ENCODE results near the gene SSU72. TPM values are rescaled to one million over a fixed set of nuclear protein-coding genes. Genes with fewer than 3 reads are reported as not detected.

Gene SSU72
- total RNA-seq, 1 donor from 2014 or later, result 117 TPM

DNA sequence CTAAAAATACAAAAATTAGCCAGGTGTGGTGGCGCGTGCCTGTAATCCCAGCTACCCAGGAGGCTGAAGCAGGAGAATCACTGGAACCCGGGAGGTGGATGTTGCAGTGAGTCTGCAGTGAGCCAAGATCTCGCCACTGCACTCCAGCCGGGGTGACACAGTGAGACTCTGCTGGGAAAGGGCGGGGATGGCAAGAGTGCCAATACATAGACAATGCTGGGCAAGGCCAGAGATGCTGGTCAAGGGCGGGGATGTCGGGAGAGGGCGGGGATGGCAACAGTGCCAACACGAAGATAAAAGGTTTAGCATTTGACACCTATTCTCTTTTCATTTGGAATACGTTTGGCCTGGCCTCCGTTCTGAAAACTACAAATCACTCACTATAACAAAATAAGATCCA lies 11.0 kb downstream of the SSU72 start:
- TF ChIP-seq, protein P1, sequence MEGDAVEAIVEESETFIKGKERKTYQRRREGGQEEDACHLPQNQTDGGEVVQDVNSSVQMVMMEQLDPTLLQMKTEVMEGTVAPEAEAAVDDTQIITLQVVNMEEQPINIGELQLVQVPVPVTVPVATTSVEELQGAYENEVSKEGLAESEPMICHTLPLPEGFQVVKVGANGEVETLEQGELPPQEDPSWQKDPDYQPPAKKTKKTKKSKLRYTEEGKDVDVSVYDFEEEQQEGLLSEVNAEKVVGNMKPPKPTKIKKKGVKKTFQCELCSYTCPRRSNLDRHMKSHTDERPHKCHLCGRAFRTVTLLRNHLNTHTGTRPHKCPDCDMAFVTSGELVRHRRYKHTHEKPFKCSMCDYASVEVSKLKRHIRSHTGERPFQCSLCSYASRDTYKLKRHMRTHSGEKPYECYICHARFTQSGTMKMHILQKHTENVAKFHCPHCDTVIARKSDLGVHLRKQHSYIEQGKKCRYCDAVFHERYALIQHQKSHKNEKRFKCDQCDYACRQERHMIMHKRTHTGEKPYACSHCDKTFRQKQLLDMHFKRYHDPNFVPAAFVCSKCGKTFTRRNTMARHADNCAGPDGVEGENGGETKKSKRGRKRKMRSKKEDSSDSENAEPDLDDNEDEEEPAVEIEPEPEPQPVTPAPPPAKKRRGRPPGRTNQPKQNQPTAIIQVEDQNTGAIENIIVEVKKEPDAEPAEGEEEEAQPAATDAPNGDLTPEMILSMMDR (IDR thresholded peaks at IDR 0.05), result no peak
- DNase-seq (ENCODE audit: extremely low spot score, unreplicated experiment), result no peak
- Mint-ChIP-seq H3K36me3 (ENCODE audit: unreplicated experiment) (peaks cover 31% of the 10 kb centered on the region), H3K4me3 (ENCODE audit: unreplicated experiment) (no peak overlapping the region), H3K27ac (ENCODE audit: unreplicated experiment) (no peak overlapping the region), H3K27me3 (ENCODE audit: unreplicated experiment) (no peaks in the 10 kb centered on the region), H3K4me1 (ENCODE audit: unreplicated experiment) (peaks cover 12% of the 10 kb centered on the region), H3K9me3 (ENCODE audit: unreplicated experiment) (no peaks in the 10 kb centered on the region)

DNA sequence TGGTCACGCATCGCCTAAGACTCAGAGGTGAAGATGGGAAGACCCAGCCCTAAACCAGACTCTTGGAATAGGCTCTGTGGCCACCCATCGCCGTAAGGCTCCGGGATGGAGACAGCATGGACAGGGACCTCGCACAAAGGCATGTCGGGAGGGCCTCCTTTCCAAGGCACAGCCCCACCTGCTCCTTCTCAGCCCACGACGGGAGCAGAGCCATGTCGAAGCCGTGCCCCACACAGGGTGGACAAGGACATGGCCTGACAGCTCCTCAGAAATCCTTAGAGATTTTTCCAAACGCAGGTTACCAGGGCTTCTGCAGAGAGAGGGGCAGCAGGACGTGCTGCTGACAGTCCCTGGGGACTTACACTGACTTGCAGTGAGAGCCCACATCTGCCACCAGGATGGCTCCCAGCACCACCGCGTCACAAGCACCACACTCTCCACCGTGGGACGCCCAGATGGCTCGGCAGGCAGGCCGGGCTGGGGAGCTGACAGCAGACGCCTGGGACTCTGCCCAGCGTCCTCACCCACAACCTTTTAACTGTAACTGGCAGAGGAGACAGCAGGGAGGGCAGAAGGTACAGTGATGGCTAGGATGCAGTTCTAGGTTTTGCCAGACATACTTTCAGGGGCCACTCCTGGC lies 12.0 kb downstream of the SSU72 start:
- DNase-seq (ENCODE audit: extremely low spot score, unreplicated experiment), result no peak
- peaks cover 31% of the 10 kb centered on the region for H3K36me3 Mint-ChIP-seq (ENCODE audit: unreplicated experiment)
- no peak overlapping the region for H3K4me3 Mint-ChIP-seq (ENCODE audit: unreplicated experiment)
- H3K27me3 Mint-ChIP-seq (ENCODE audit: unreplicated experiment), result no peaks in the 10 kb centered on the region
- no peaks in the 10 kb centered on the region for H3K9me3 Mint-ChIP-seq (ENCODE audit: unreplicated experiment)
- TF ChIP-seq, protein P1 (IDR thresholded peaks at IDR 0.05), result no peak
- H3K4me1 Mint-ChIP-seq (ENCODE audit: unreplicated experiment), result peaks cover 12% of the 10 kb centered on the region
- H3K27ac Mint-ChIP-seq (ENCODE audit: unreplicated experiment), result no peak overlapping the region

DNA sequence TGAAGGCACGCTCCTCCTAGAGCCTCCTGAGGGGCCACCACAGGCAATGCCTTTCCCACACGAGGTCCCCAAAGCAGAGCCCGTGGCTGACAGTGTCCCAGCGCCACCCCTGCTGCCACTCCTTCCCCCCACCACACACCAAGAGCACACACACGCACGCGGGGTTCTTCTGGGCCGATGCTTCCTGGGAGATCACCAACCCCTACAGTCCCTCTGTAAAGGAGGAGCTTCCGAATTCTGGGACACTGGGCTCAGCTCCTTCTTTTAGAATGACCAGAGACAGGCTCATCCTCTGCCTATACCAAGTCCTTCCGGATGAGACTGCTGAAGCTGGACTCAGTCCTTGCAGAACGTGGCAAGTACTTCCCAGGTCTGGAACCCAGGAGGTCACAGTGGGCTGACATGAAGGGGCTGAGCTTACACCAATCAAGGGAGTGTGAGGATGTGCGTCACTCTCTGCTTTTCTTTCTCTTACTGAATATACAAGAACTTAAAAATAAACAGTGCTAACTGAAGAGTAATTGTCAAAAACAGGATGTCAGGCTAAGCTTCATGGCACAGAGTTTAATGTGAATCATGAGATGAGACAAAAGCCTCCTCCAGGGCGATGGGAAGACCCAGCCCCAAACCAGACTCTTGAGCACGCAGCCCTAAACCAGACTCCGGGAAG lies 12.7 kb downstream of the SSU72 start:
- Mint-ChIP-seq H3K9me3 (ENCODE audit: unreplicated experiment) (no peaks in the 10 kb centered on the region), H3K4me1 (ENCODE audit: unreplicated experiment) (peaks cover 5% of the 10 kb centered on the region), H3K36me3 (ENCODE audit: unreplicated experiment) (peaks cover 31% of the 10 kb centered on the region), H3K27me3 (ENCODE audit: unreplicated experiment) (no peaks in the 10 kb centered on the region), H3K4me3 (ENCODE audit: unreplicated experiment) (no peak overlapping the region), H3K27ac (ENCODE audit: unreplicated experiment) (no peak overlapping the region)
- DNase-seq (ENCODE audit: extremely low spot score, unreplicated experiment), result no peak
- TF ChIP-seq, protein P1 (IDR thresholded peaks at IDR 0.05), result no peak

DNA sequence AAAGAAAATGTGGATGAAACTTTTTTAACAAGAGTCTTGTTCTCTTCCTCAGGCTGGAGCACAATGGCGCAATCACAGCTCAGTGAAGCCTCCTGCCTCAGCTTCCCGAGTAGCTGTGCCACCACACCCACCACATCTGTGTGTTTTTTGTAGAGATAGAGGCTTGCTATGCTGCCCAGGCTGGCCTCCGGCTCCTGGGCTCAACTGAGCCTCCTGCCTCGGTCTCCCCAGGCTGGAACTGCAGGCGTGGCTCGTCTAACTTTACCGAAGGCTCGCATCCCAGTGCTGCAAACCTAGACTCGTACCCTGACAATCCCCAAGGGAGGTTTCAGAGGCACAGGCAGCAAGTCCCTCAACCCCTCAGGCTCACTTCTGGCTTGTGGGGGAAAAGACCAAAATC lies 14.5 kb downstream of the SSU72 start:
- H3K9me3 Mint-ChIP-seq (ENCODE audit: unreplicated experiment), result no peaks in the 10 kb centered on the region
- TF ChIP-seq, protein P1 (IDR thresholded peaks at IDR 0.05), result no peak
- H3K27ac Mint-ChIP-seq (ENCODE audit: unreplicated experiment), result no peak overlapping the region
- H3K4me3 Mint-ChIP-seq (ENCODE audit: unreplicated experiment), result no peak overlapping the region
- peaks cover 28% of the 10 kb centered on the region for H3K36me3 Mint-ChIP-seq (ENCODE audit: unreplicated experiment)
- H3K27me3 Mint-ChIP-seq (ENCODE audit: unreplicated experiment), result no peaks in the 10 kb centered on the region
- no peak for DNase-seq (ENCODE audit: extremely low spot score, unreplicated experiment)
- peaks cover 7% of the 10 kb centered on the region for H3K4me1 Mint-ChIP-seq (ENCODE audit: unreplicated experiment)

DNA sequence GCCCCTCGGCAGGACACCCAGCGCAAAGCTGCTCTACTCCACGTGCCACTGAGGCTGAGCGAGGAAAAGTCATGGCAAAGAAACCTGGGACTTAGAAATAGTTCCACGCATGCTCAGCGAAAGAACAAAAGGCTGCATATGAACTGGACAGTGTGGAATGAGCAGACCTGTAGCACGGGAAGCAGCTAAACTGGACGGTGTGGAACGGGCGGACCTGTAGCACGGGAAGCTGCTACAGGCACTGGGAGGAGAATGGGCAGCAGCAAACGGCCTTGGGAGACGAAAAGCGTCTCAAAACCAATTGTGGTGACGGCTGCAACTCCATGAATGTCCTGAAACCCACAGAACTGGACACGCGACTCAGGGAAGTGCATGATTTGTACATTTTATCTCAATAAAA lies 15.6 kb downstream of the SSU72 start:
- peaks cover 18% of the 10 kb centered on the region for H3K36me3 Mint-ChIP-seq (ENCODE audit: unreplicated experiment)
- TF ChIP-seq, protein P1 (IDR thresholded peaks at IDR 0.05), result no peak
- no peak for DNase-seq (ENCODE audit: extremely low spot score, unreplicated experiment)
- no peaks in the 10 kb centered on the region for H3K9me3 Mint-ChIP-seq (ENCODE audit: unreplicated experiment)
- H3K27ac Mint-ChIP-seq (ENCODE audit: unreplicated experiment), result no peak overlapping the region
- H3K27me3 Mint-ChIP-seq (ENCODE audit: unreplicated experiment), result no peaks in the 10 kb centered on the region
- peaks cover 8% of the 10 kb centered on the region for H3K4me1 Mint-ChIP-seq (ENCODE audit: unreplicated experiment)
- no peak overlapping the region for H3K4me3 Mint-ChIP-seq (ENCODE audit: unreplicated experiment)
